Measurements from ENCODE around the gene BATF3. TPM values are rescaled to one million over a fixed set of nuclear protein-coding genes. Genes with fewer than 3 reads are reported as not detected.

BATF3 gene
- total and polyA plus RNA-seq, 9 of the 15 experiments (the other 6 are each of a cell fraction or from before 2014, with no cell fraction given), result 0.40 to 3.8 (median 2.0) TPM

- TF ChIP-seq BACH1 (tag; IDR thresholded peaks at IDR 0.05), result no peak
- no peak for TF ChIP-seq KAT8 (IDR thresholded peaks at IDR 0.05; ENCODE audit: low read depth)
- TF ChIP-seq SRSF1 (IDR thresholded peaks at IDR 0.05; ENCODE audit: low read depth, low read length), result no peak
- TF ChIP-seq KDM1A (IDR thresholded peaks at IDR 0.05), result no peak
- peak; percentile 40 for TF ChIP-seq RBM25 (IDR thresholded peaks at IDR 0.05; ENCODE audit: low read depth, low read length, severe bottlenecking)
- TF ChIP-seq THRA (IDR thresholded peaks at IDR 0.05), result no peak
- TF ChIP-seq ZNF146 (CRISPR knock-in tag; IDR thresholded peaks at IDR 0.05; ENCODE audit: unreplicated experiment), result peak; percentile 90
- TF ChIP-seq ESRRA (IDR thresholded peaks at IDR 0.05; ENCODE audit: borderline replicate concordance, low read depth), result no peak
- no peak overlapping the region for H3K4me2 ChIP-seq (ENCODE audit: insufficient read depth, low read length)
- FAIRE-seq (no peak), DNase-seq (ENCODE audit: extremely low read depth in 1 of 4, low spot score in 3 of 4) (no peak), ATAC-seq (no peak)
- H2AFZ ChIP-seq (ENCODE audit: low read depth, low read length), result no peak overlapping the region
- intact Hi-C loops (cut with micrococcal nuclease), result no loop called here
- H3K9me3 ChIP-seq (replicated peaks; ENCODE audit: control insufficient read depth, insufficient read depth, low read depth, low read length), result no peaks in the 10 kb centered on the region
- ChIA-PET CTCF (ENCODE audit: low intra/inter-chr PET ratio) (no interaction called here), POLR2A (no interaction called here)
- H3K9ac ChIP-seq (ENCODE audit: insufficient read depth in 1 of 2, low read depth in 2 of 2, low read length in 2 of 2), result no peak overlapping the region
- H3K79me2 ChIP-seq (ENCODE audit: control insufficient read depth, insufficient read depth, low read length), result no peaks in the 10 kb centered on the region
- 27% methylated on average over 5 of the region's 5 CpGs for WGBS (ENCODE audit: insufficient coverage, low coverage, missing lambda C conversion rate)
- H3K27ac ChIP-seq (ENCODE audit: extremely low read depth, low read depth, low read length), result no peak overlapping the region
- no peaks in the 10 kb centered on the region for H3K36me3 ChIP-seq (ENCODE audit: control insufficient read depth, insufficient read depth, low read length)
- no peaks in the 10 kb centered on the region for H4K20me1 ChIP-seq (replicated peaks; ENCODE audit: control insufficient read depth, insufficient read depth, low read length)
- H3K27me3 ChIP-seq (ENCODE audit: control insufficient read depth in 2 of 2, insufficient read depth in 2 of 2, low read length in 2 of 2), result peaks cover 6 to 10% of the 10 kb centered on the region in 2 experiments; a peak in 3 of 5 replicates
- no peaks in the 10 kb centered on the region for H3K9me1 ChIP-seq (ENCODE audit: control insufficient read depth, insufficient read depth, low read length)
- H3K4me1 ChIP-seq (replicated peaks in 1 of 2; ENCODE audit: control insufficient read depth in 2 of 2, insufficient read depth in 2 of 2, low read length in 2 of 2), result no peaks in the 10 kb centered on the region
- H3K4me3 ChIP-seq, result no peak overlapping the region
- in situ Hi-C loops (cut with MboI), result no loop called here
- BruUV-seq (replicated peaks), result no TSS peak
These were observed 14.0 kb upstream of the BATF3 start for GRCh38 chr1:212713465-212714136.
